HEK293T (cell line): ENCODE data around the gene CASP10.

ENCODE experiments used
- CTCF ChIA-PET: fragments of 350-600 bp; formaldehyde crosslinking; extraction: SDS; loops from one replicate; lab custom pipeline; 2021; ENCODE audit warnings: antibody characterized with exemption, inconsistent platforms; lab: Yijun Ruan, JAX
- POLR2A ChIA-PET: fragments of 350-600 bp; formaldehyde crosslinking; extraction: SDS; loops from one replicate; lab custom pipeline; 2020; ENCODE audit warnings: antibody characterized with exemption, inconsistent platforms; lab: Yijun Ruan, JAX
- DNase-seq: peaks from one replicate; pipeline ENCODE4 v3.0.0; 2012; ENCODE audit warnings: mixed read lengths; ENCODE audit errors: extremely low spot score
- ARNT ChIP-seq: fragments of 450-650 bp; IDR thresholded peaks from 2 replicates; pipeline ENCODE4 v1.6.1; 2017; ENCODE audit warnings: mild to moderate bottlenecking
- BHLHE40 ChIP-seq: fragments of 450-650 bp; IDR thresholded peaks from 2 replicates; pipeline ENCODE4 v1.6.1; 2016; ENCODE audit warnings: mild to moderate bottlenecking, moderate library complexity, borderline replicate concordance
- CTBP1 ChIP-seq: fragments of 450-650 bp; IDR thresholded peaks from 2 replicates; pipeline ENCODE4 v1.6.1; 2016; ENCODE audit warnings: borderline replicate concordance
- ELF4 ChIP-seq: fragments of 450-650 bp; IDR thresholded peaks from 2 replicates; pipeline ENCODE4 v1.6.1; 2017; ENCODE audit warnings: antibody characterized with exemption
- FOXA1 ChIP-seq: fragments of 450-650 bp; IDR thresholded peaks from 2 replicates; pipeline ENCODE4 v1.6.1; 2016; ENCODE audit warnings: mild to moderate bottlenecking
- FOXK2 ChIP-seq: fragments of 450-650 bp; IDR thresholded peaks from 2 replicates; pipeline ENCODE4 v1.6.1; 2016; ENCODE audit warnings: mild to moderate bottlenecking
- FOXM1 ChIP-seq: fragments of 450-650 bp; IDR thresholded peaks from 2 replicates; pipeline ENCODE4 v1.6.1; 2017; ENCODE audit warnings: mild to moderate bottlenecking, borderline replicate concordance
- HDGF ChIP-seq: fragments of 450-650 bp; IDR thresholded peaks from 2 replicates; pipeline ENCODE4 v1.6.1; 2017; ENCODE audit warnings: antibody characterized with exemption, borderline replicate concordance
- L3MBTL2 ChIP-seq: fragments of 450-650 bp; conservative IDR thresholded peaks from 2 replicates; pipeline ENCODE4 v1.6.1; 2016; ENCODE audit warnings: mild to moderate bottlenecking
- LEF1 ChIP-seq: fragments of 450-650 bp; IDR thresholded peaks from 2 replicates; pipeline ENCODE4 v1.6.1; 2017; ENCODE audit warnings: mild to moderate bottlenecking, borderline replicate concordance
- NFRKB ChIP-seq: fragments of 450-650 bp; IDR thresholded peaks from 2 replicates; pipeline ENCODE4 v1.6.1; 2016; ENCODE audit warnings: mild to moderate bottlenecking, moderate library complexity
- PKNOX1 ChIP-seq: fragments of 450-650 bp; IDR thresholded peaks from 2 replicates; pipeline ENCODE4 v1.6.1; 2016
- SP1 ChIP-seq: fragments of 450-650 bp; IDR thresholded peaks from 2 replicates; pipeline ENCODE4 v1.6.1; 2017
- SUZ12 ChIP-seq: fragments of 450-650 bp; IDR thresholded peaks from 2 replicates; pipeline ENCODE4 v1.6.1; 2016; ENCODE audit warnings: mild to moderate bottlenecking
- TARDBP ChIP-seq: fragments of 450-650 bp; IDR thresholded peaks from 2 replicates; pipeline ENCODE4 v1.6.1; 2016
- ZNF384 ChIP-seq: fragments of 450-650 bp; IDR thresholded peaks from 2 replicates; pipeline ENCODE4 v1.6.1; 2016

CASP10 gene

DNA sequence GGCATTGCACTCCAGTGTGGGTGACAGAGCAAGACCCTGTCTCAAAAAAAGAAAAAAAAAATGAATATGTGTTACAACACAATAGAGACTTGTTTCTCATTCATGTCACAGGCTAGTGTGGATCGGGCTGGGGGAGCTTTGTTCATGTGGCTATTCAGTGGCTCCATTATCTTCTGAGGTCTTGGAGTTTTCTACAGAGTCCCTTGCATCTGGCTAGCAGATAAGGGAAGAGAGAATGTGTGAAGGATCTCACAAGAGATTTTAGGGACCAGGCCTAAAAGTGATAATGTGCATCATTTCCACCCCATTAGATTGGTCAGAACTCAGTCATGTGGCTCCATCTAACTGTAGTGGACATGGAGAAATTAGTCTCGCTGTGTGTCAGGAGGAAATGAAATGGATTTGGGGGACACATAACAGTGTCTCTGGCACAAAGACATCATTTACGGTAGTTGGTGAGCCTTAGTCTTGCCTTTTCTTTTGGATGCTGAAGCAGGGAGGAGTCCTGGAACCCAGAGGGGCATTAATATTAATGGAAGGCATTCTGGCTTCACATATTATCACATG, 32.4 kb upstream of the CASP10 start:
- ChIA-PET POLR2A (interaction anchor here (1.0 kb wide), 1 partner anchor 33 kb away, joined by 3 read pairs; no protein-coding TSS in a partner anchor), CTCF (no interaction called here)
- no peak for DNase-seq
- no peak for TF ChIP-seq ZNF384
- TF ChIP-seq SUZ12: no peak
- TF ChIP-seq TARDBP: no peak
- TF ChIP-seq BHLHE40: no peak
- TF ChIP-seq FOXA1: no peak
- TF ChIP-seq ARNT: no peak
- no peak for TF ChIP-seq L3MBTL2
- no peak for TF ChIP-seq LEF1
- TF ChIP-seq FOXM1: no peak
- no peak for TF ChIP-seq CTBP1
- TF ChIP-seq ELF4: no peak
- no peak for TF ChIP-seq FOXK2
- no peak for TF ChIP-seq HDGF
- TF ChIP-seq NFRKB: no peak
- no peak for TF ChIP-seq SP1
- TF ChIP-seq PKNOX1: no peak

- POLR2A ChIA-PET: interaction anchor here (0.6 to 1.0 kb wide), 2 partner anchors 13 to 34 kb away, joined by 3 read pairs; no protein-coding TSS in a partner anchor
- no peak for TF ChIP-seq SP1
- TF ChIP-seq PKNOX1: no peak
- TF ChIP-seq HDGF: no peak
- TF ChIP-seq CTBP1: no peak
- no peak for TF ChIP-seq TARDBP
- TF ChIP-seq LEF1: no peak
- no peak for TF ChIP-seq FOXA1
- TF ChIP-seq FOXM1: no peak
- no peak for TF ChIP-seq FOXK2
- no peak for TF ChIP-seq ZNF384
- no peak for TF ChIP-seq ARNT
- no peak for TF ChIP-seq NFRKB
- no peak for TF ChIP-seq SUZ12
- no peak for DNase-seq
- CTCF ChIA-PET: no interaction called here
These were observed 31.6 kb upstream of the CASP10 start for GRCh38 chr2:201151127-201151981.

DNA sequence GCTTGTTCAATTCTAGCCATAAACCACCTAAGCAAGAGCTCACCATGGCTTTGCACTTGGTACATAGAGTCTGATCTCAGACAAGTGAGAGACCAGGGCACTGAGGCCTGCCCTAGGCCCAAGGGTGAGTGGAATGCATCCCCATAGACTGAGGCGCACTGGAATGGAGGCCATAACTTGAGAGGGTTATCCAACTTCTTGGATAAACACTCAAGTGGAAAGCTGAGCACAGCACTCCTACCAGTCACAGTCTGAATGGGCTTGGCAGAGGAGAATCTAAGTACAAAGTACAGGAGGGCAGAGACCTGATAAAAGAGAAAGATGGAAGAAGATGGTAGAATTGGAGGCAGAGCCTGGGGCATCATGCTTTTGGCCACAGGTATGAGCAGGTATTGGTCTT, 30.4 kb upstream of the CASP10 start:
- TF ChIP-seq L3MBTL2: no peak
- no peak for TF ChIP-seq ZNF384
- no peak for TF ChIP-seq ELF4
- no peak for TF ChIP-seq FOXA1
- TF ChIP-seq SP1: no peak
- TF ChIP-seq TARDBP: no peak
- TF ChIP-seq FOXM1: no peak
- TF ChIP-seq NFRKB: no peak
- TF ChIP-seq CTBP1: no peak
- no peak for TF ChIP-seq FOXK2
- TF ChIP-seq HDGF: no peak
- TF ChIP-seq LEF1: no peak
- no peak for TF ChIP-seq PKNOX1
- TF ChIP-seq BHLHE40: no peak
- TF ChIP-seq ARNT: no peak
- TF ChIP-seq SUZ12: no peak
- DNase-seq: no peak
- ChIA-PET CTCF (no interaction called here), POLR2A (no interaction called here)

DNA sequence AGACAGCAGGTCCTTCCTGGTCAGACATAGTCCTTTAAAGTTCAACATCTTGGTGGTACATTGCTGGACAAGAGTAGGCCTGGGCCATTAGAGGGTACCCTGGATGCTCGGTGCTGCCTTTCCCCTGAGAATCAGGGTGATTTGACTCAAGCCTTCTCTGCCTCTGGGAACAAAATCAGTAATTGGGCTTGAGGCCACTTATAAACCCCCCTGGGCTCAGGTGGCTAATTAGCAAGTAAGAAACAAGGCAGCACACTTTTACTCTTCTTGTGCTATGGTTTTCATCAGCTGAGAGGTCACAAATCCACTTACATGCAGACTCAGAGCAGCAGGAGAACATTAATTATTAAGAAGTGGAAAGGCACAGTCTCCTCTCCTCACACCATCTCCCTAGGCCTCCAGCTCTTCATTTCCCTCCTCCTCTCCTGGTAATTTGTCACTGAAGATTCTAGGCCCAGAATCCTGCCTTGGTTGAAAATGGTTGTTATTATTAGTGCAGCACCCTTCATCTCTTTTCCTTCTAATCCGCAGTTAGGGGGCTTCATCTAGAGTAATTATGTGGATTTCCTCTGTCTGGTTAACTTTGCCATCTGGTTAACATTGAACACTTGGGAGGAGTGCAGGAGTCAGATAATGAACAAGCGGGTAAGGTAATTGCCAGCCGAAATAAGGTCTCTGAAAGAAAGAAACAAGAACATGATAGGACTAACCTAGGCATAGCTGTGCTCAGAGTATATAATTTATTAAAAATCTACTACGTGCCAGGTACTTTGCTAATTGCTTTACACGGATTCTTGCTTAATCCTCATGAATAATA, 29.7 kb upstream of the CASP10 start:
- no peak for DNase-seq
- TF ChIP-seq ELF4 (no peak), CTBP1 (no peak), PKNOX1 (no peak), ARNT (no peak), TARDBP (no peak), HDGF (no peak), FOXA1 (no peak), FOXK2 (no peak), ZNF384 (no peak), FOXM1 (no peak), SP1 (no peak), L3MBTL2 (no peak), LEF1 (no peak), NFRKB (no peak), BHLHE40 (no peak), SUZ12 (no peak)
- ChIA-PET POLR2A (no interaction called here), CTCF (no interaction called here)
